HG02759 (cell line): ENCODE results near the gene HCN2.
"Not testable (repeated sequence)": the region's sequence is repeated elsewhere in the genome, so short reads cannot be mapped to it uniquely, and the experiment has no call there.

Experiments used
- ATAC-seq: cut with Tn5 transposase; IDR thresholded peaks from one replicate; pipeline ENCODE4 v1.9.1; 2021; ENCODE audit warnings: mild to moderate bottlenecking, moderate library complexity; ENCODE audit not compliant: unreplicated experiment

The HCN2 gene

GRCh38 chr19:602391-603301 lies 13.0 kb downstream of the HCN2 start:
- ATAC-seq, result no peak

GRCh38 chr19:603302-603639 lies 13.6 kb downstream of the HCN2 start:
- ATAC-seq, result not testable (repeated sequence)

GRCh38 chr19:603779-604178 lies 14.1 kb downstream of the HCN2 start:
- ATAC-seq, result not testable (repeated sequence)

- ATAC-seq, result no peak
Observed at GRCh38 chr19:604355-604754, 14.7 kb downstream of the HCN2 start.

- not testable (repeated sequence) for ATAC-seq
Observed at GRCh38 chr19:605061-605971, 15.6 kb downstream of the HCN2 start.

- ATAC-seq, result no peak
Observed at GRCh38 chr19:607301-608154, 17.8 kb downstream of the HCN2 start.

GRCh38 chr19:608155-609003 lies 18.7 kb downstream of the HCN2 start:
- ATAC-seq, result no peak

GRCh38 chr19:609004-609346 lies 19.3 kb downstream of the HCN2 start:
- ATAC-seq, result no peak

GRCh38 chr19:610071-610800 lies 20.6 kb downstream of the HCN2 start:
- peak; percentile 26 for ATAC-seq

- peak; percentile 51 for ATAC-seq
Observed at GRCh38 chr19:610801-611480, 21.3 kb downstream of the HCN2 start.

- ATAC-seq, result no peak
Observed at GRCh38 chr19:611481-611868, 21.8 kb downstream of the HCN2 start.

GRCh38 chr19:612941-613340 lies 23.3 kb downstream of the HCN2 start:
- no peak for ATAC-seq

GRCh38 chr19:613732-614567 lies 24.3 kb downstream of the HCN2 start:
- ATAC-seq, result no peak

- ATAC-seq, result no peak
Observed at GRCh38 chr19:615619-616018, 25.9 kb downstream of the HCN2 start.

- ATAC-seq, result no peak
Observed at GRCh38 chr19:616062-616700, 26.5 kb downstream of the HCN2 start.

GRCh38 chr19:616747-617526 lies 27.3 kb downstream of the HCN2 start:
- ATAC-seq, result no peak
